Measurements from ENCODE around the gene RNU1-4.
"Not testable (repeated sequence)": the region's sequence is repeated elsewhere in the genome, so short reads cannot be mapped to it uniquely, and the experiment has no call there.

- not testable (repeated sequence) for TF ChIP-seq CTCF (IDR thresholded peaks at IDR 0.05); ZFX (IDR thresholded peaks at IDR 0.05; ENCODE audit: borderline replicate concordance)
Measured at GRCh38 chr1:16784955-16785354, 44.6 kb downstream of the RNU1-4 start.

Measured in 22Rv1 (cell line).